ENCODE measurements around the gene SND1.

SND1 gene

DNA sequence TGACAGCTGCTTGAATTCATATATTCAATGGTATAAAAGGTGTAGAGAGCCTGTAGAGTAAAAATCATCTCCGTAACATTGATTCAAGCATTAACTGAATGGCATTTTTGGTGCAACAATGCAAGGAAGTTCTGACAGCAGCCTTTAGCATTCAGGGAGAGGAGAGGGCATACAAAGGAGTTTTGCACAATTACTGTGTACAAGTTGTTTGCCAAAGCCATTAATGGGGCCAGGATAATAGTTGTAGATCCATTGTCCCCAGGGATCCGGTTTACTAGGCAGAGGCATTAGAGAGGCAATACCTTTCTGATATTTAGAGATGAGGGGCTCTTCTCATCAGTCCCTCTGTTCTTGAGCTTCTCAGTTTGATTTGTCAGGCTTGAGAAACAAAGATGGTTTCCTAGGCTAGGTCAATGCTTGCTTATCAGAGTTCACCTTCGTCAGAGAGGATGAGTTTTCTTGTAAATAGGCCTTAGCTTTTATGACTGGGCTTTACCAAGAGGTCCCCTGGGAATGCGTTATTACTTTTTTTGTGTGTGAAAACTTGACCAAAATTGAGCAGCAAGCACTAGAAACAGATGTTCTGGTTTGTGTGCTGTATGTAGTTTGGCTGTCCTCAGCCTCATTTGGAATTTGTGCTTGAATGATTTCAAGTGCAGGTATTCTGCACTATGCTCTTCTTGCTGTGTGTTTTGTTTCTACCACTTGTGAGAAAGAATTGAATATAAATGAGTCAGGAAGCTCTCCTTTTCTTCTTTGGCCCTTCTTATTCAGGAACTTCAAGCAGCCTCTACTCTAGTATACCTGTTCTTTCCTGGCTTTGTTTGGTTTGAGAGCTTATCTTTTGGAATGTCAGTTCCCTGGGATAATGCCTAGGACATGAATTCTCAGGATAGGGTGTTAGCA lies 32.0 kb downstream of the SND1 start:
- Mint-ChIP-seq H3K27ac (peak overlapping the region; percentile 83), H3K9me3 (peaks cover 7% of the 10 kb centered on the region), H3K36me3 (peaks cover 24% of the 10 kb centered on the region), H3K4me1 (peaks cover 33% of the 10 kb centered on the region), H3K27me3 (no peaks in the 10 kb centered on the region), H3K4me3 (no peak overlapping the region)
- DNase-seq (ENCODE audit: low spot score in 2 of 2), result no peak
- no peak for ATAC-seq (ENCODE audit: low read depth)

DNA sequence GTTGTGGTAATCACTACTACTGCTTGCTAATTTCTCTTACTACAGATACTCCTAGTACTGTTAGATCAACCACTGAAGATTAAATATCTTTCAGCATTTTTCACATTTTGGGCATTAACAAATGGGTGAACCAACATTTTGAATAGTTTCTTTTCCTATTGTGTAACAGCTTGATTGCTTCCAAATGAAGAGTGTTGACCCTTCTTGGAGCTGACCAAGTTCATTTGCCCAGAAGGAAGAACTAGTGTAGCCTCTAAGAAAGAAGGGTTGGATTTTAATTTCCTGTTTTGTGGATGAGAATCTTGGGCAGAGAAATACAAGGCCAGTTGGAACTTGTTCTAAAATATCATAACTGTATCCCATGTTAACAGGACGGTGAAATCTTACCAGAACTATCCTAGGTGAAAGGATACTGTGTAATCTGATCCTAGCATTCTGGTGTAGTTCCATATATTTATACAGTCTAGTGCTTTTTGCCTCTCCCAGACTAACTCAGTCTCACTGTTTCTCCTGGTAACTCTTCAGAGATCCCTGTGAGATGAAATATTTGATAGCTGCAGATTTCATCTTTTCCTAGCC lies 37.3 kb downstream of the SND1 start:
- Mint-ChIP-seq H3K27ac (no peak overlapping the region), H3K36me3 (peaks cover 30% of the 10 kb centered on the region), H3K4me3 (no peak overlapping the region), H3K27me3 (no peaks in the 10 kb centered on the region), H3K4me1 (peaks cover 44% of the 10 kb centered on the region), H3K9me3 (no peaks in the 10 kb centered on the region)
- no peak for DNase-seq (ENCODE audit: low spot score in 2 of 2)
- ATAC-seq (ENCODE audit: low read depth), result no peak

DNA sequence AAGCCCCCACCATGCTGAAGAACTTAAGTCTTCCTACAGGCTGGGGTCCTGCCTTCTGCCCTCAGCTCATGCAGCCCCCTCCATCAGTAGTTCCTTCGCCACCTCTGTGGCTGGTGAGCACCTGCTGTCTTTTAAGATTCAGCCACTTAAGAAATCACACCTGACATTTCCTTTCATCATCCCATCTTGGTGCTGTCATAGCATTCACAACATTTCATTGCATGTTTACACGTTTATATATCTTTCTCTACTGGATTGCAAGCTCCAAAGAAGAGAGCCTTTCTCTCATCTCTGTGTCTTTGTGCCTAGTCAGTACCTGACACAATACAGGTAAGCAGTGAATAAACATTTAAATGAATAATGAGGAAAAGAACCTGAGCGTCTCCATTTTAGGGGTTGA lies 38.3 kb downstream of the SND1 start:
- peaks cover 37% of the 10 kb centered on the region for H3K36me3 Mint-ChIP-seq
- no peak overlapping the region for H3K27ac Mint-ChIP-seq
- no peaks in the 10 kb centered on the region for H3K9me3 Mint-ChIP-seq
- DNase-seq (ENCODE audit: low spot score in 2 of 2) (no peak), ATAC-seq (ENCODE audit: low read depth) (no peak)
- H3K4me3 Mint-ChIP-seq, result no peak overlapping the region
- H3K27me3 Mint-ChIP-seq, result no peaks in the 10 kb centered on the region
- peaks cover 33% of the 10 kb centered on the region for H3K4me1 Mint-ChIP-seq

DNA sequence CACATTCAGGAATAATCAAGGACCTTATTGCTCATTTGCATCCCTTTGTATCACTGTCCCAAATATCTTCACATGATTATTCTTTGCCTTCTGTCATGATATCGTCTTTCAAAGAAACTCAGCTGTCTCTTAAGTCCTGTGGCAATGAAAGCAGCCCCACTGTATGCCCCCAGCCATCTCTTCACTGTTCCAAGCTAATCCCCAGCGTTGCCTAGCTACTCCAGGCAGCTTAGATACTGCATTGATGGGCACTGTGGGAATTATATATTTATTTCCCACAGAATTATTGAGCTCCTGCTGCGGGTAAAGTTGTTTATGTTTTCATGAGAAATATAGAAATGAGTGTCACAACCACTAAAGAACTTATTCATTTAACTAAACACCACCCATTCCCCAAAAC lies 38.8 kb downstream of the SND1 start:
- Mint-ChIP-seq H3K27me3 (no peaks in the 10 kb centered on the region), H3K9me3 (no peaks in the 10 kb centered on the region), H3K4me3 (no peak overlapping the region), H3K36me3 (peaks cover 41% of the 10 kb centered on the region), H3K4me1 (peaks cover 33% of the 10 kb centered on the region), H3K27ac (no peak overlapping the region)
- DNase-seq (ENCODE audit: low spot score in 2 of 2), result no peak
- ATAC-seq (ENCODE audit: low read depth), result no peak

DNA sequence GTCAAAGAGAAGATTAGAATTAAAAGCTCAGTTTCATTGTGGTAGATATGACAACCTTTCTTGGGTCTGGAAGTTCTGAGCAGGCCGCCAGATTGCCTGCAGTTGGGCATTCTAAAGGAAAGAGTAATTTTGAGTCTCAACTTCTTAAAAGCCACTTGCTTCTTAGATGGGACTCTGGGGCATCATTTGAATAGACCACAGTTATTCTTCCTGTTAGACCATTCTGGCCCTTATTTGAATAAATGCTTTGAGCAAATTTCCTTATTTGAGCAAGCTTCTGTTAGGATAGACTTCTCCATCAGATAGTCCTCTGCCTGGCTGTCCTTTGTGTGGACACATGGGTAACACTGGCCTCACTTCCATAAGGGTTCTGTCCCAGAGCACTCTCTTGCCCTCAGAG lies 40.2 kb downstream of the SND1 start:
- peaks cover 40% of the 10 kb centered on the region for H3K36me3 Mint-ChIP-seq
- peak overlapping the region; percentile 25 for H3K27ac Mint-ChIP-seq
- peaks cover 32% of the 10 kb centered on the region for H3K4me1 Mint-ChIP-seq
- no peaks in the 10 kb centered on the region for H3K27me3 Mint-ChIP-seq
- ATAC-seq (ENCODE audit: low read depth) (peak; percentile 42), DNase-seq (ENCODE audit: low spot score in 2 of 2) (no peak)
- H3K4me3 Mint-ChIP-seq, result peak overlapping the region; percentile 12
- H3K9me3 Mint-ChIP-seq, result no peaks in the 10 kb centered on the region

DNA sequence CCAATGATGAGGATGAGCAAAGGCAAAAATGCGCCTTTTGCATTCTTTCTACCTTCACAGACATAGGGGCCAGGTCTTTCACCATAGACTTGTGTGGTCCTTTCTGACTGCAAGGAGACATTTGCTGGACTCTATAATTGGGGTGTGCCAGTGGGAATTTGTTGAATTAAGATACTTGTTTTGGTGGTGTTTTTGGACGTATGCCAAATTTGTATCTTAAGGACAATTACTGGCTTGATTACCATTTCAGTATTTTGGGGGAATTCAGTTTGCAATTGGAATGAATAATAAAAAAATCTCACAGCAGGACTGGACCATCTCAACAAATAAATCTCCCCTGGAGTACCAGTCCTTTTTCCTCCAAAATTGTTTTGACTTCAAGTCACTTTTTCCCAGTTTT lies 47.9 kb downstream of the SND1 start:
- Mint-ChIP-seq H3K27me3 (no peaks in the 10 kb centered on the region), H3K4me3 (no peak overlapping the region), H3K27ac (no peak overlapping the region)

DNA sequence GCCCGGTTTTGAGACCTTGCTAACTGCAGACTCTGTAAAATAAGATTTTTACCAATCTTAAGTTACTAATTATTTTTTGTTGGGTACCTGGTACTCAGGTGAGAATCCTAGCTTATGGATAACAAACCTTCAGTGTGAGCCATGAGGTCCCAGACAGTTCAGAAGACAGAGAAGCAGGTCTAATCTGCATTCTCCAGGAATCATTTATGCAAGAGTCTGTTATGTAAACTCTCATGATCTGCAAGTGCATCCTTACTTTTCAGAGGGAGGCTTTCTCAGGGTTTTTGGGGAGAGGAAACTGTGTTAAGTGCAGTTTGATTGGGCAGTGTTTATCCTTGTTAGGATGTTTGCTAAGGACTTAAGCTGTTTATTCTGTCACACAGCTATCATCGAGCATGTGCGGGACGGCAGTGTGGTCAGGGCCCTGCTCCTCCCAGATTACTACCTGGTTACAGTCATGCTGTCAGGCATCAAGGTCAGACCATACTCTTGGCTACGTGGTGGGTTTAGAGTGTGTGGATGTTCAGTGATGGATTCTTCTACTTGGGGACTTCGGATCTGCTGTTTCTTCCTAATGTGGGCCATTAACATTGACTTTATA lies 50.2 kb downstream of the SND1 start:
- Mint-ChIP-seq H3K36me3 (peaks cover 40% of the 10 kb centered on the region), H3K4me1 (peaks cover 2% of the 10 kb centered on the region), H3K27ac (peak overlapping the region; percentile 60), H3K9me3 (no peaks in the 10 kb centered on the region), H3K27me3 (no peaks in the 10 kb centered on the region), H3K4me3 (no peak overlapping the region)
- ATAC-seq (ENCODE audit: low read depth), result no peak
- DNase-seq (ENCODE audit: low spot score in 2 of 2), result no peak

More for the DNA sequence above, 47.9 kb downstream of the SND1 start:
- DNase-seq (ENCODE audit: low spot score in 2 of 2) (no peak), ATAC-seq (ENCODE audit: low read depth) (no peak)
- no peaks in the 10 kb centered on the region for H3K9me3 Mint-ChIP-seq
- H3K36me3 Mint-ChIP-seq, result peaks cover 49% of the 10 kb centered on the region
- H3K4me1 Mint-ChIP-seq, result peaks cover 8% of the 10 kb centered on the region

DNA sequence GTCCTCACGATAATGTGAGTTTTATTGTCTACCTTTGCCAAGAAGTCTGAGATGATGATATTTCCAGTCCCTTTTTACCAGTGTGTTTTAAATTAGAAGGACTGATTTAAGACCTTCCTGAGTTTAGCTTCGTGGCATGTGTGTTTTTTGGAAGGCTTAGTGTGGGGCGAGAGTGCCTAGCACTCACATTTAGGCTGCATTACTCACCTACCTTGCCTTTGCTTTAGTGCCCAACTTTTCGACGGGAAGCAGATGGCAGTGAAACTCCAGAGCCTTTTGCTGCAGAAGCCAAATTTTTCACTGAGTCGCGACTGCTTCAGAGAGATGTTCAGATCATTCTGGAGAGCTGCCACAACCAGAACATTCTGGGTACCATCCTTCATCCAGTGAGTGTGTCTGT lies 50.9 kb downstream of the SND1 start:
- no peak overlapping the region for H3K4me3 Mint-ChIP-seq
- H3K27ac Mint-ChIP-seq, result no peak overlapping the region
- no peaks in the 10 kb centered on the region for H3K27me3 Mint-ChIP-seq
- H3K4me1 Mint-ChIP-seq, result peaks cover 2% of the 10 kb centered on the region
- ATAC-seq (ENCODE audit: low read depth) (no peak), DNase-seq (ENCODE audit: low spot score in 2 of 2) (no peak)
- peaks cover 40% of the 10 kb centered on the region for H3K36me3 Mint-ChIP-seq
- no peaks in the 10 kb centered on the region for H3K9me3 Mint-ChIP-seq

DNA sequence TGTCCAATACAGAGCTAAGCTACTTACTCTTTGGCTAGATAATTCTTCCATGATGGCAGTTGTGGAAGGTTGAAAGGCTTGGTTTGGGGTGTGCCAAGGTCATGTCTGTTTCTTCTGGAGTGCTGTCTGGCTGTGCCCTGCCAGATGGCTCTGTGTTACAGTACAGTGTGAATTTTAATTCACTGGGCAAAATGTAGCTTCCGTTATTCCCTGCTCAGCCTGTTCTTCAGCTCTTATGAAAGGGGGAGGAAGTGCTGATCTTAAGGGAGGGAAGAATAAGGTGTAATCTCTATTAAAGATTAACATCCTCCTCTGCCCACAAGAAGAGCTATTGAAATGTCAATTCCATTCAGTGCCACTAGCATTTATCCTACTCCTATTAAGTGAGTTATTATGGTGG lies 52.2 kb downstream of the SND1 start:
- DNase-seq (ENCODE audit: low spot score in 2 of 2) (no peak), ATAC-seq (ENCODE audit: low read depth) (no peak)
- H3K4me3 Mint-ChIP-seq, result no peak overlapping the region
- H3K36me3 Mint-ChIP-seq, result peaks cover 31% of the 10 kb centered on the region
- H3K27ac Mint-ChIP-seq, result peak overlapping the region; percentile 35
- H3K4me1 Mint-ChIP-seq, result peaks cover 2% of the 10 kb centered on the region
- no peaks in the 10 kb centered on the region for H3K9me3 Mint-ChIP-seq
- no peaks in the 10 kb centered on the region for H3K27me3 Mint-ChIP-seq

DNA sequence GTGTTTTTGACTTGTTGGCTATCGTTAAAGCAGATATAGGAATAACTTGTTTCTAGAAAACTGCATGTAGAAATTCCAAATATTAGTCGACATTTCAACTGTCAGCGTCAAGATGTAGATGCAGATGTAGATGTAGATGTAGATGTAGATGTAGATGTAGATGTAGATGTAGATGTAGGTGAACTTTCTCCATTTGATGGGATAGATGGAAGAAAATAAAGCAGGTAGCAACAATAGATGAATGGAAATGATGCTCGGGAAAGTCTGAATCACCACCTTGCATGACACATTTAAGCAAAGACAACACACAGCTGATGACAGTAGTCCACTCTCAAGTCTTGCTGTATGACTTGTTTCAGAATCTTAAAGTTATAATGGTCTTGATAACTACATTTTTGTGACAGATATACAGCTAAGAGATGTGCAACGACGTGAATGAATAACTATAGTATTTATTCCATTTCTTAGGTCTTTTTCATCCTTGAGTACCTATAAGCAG lies 53.5 kb downstream of the SND1 start:
- H3K36me3 Mint-ChIP-seq, result peaks cover 27% of the 10 kb centered on the region
- no peak overlapping the region for H3K4me3 Mint-ChIP-seq
- no peaks in the 10 kb centered on the region for H3K4me1 Mint-ChIP-seq
- H3K27me3 Mint-ChIP-seq, result no peaks in the 10 kb centered on the region
- DNase-seq (ENCODE audit: low spot score in 2 of 2), result no peak
- H3K9me3 Mint-ChIP-seq, result no peaks in the 10 kb centered on the region
- no peak overlapping the region for H3K27ac Mint-ChIP-seq
- ATAC-seq (ENCODE audit: low read depth), result no peak

DNA sequence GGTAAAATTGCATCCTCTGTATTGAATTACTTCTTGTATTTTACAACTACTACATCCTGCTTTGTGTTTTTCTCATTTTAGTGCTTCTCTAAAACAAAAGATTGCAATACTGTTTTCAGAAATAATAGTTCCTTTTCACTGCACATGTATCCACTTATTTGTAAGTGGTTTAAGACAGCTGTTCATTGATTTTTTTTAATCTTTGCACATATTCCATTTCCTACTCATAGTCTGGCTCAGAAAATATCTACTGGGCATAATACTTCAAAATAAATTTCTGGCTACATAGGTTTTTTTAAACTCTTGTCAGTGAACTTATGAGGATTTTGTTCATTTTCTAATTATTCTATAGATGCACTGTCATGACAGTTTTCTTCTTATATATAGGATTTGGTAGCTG lies 54.8 kb downstream of the SND1 start:
- Mint-ChIP-seq H3K36me3 (peaks cover 30% of the 10 kb centered on the region), H3K27me3 (no peaks in the 10 kb centered on the region), H3K4me1 (no peaks in the 10 kb centered on the region), H3K9me3 (peaks cover 2% of the 10 kb centered on the region), H3K4me3 (no peak overlapping the region), H3K27ac (peak overlapping the region; percentile 8)
- ATAC-seq (ENCODE audit: low read depth) (no peak), DNase-seq (ENCODE audit: low spot score in 2 of 2) (no peak)

DNA sequence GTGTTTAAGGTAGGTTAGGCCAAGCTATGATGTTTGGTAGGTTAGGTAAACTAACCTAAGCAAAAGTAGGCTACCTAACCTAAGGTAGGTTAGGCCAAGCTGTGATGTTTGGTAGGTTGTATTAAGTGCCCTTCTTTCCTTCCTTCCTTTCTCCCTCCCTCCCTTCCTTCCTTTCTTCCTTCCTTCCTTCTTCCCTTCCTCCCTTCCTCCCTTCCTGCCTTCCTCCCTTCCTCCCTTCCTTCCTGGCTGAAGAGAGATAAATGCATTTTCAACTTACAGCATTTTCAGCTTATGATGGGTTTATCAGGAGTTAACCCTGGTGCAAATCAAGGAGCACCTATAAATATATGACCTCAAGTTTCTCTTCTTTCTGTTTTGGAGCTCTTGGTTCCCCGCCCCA lies 56.2 kb downstream of the SND1 start:
- peaks cover 31% of the 10 kb centered on the region for H3K36me3 Mint-ChIP-seq
- H3K27me3 Mint-ChIP-seq, result no peaks in the 10 kb centered on the region
- H3K4me1 Mint-ChIP-seq, result no peaks in the 10 kb centered on the region
- H3K4me3 Mint-ChIP-seq, result no peak overlapping the region
- DNase-seq (ENCODE audit: low spot score in 2 of 2) (no peak), ATAC-seq (ENCODE audit: low read depth) (no peak)
- peaks cover 4% of the 10 kb centered on the region for H3K9me3 Mint-ChIP-seq
- no peak overlapping the region for H3K27ac Mint-ChIP-seq

DNA sequence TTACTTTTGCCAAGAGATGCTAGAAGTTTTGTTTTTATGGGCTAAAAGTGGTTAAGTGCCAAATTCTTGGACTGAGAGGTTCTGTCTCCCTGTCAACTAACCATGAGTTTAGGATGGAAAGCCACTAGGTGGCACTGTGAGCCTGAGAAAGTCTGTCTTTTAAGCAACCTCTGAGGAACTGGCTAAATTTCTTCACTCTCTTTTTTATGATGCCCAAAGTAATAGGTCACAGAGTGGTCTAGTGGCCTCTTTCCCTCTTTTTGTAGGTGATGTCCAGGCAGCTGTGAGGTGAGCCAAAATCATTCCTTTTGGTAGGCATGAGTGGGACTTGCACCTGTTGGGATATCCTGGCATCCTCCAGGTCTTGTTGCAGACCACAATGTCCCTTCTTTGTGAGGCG lies 56.8 kb downstream of the SND1 start:
- ATAC-seq (ENCODE audit: low read depth) (peak; percentile 80), DNase-seq (ENCODE audit: low spot score in 2 of 2) (peak; percentile 69 to 74)
- H3K4me1 Mint-ChIP-seq, result no peaks in the 10 kb centered on the region
- H3K36me3 Mint-ChIP-seq, result peaks cover 28% of the 10 kb centered on the region
- H3K27ac Mint-ChIP-seq, result no peak overlapping the region
- peaks cover 4% of the 10 kb centered on the region for H3K9me3 Mint-ChIP-seq
- H3K27me3 Mint-ChIP-seq, result no peaks in the 10 kb centered on the region
- H3K4me3 Mint-ChIP-seq, result no peak overlapping the region

DNA sequence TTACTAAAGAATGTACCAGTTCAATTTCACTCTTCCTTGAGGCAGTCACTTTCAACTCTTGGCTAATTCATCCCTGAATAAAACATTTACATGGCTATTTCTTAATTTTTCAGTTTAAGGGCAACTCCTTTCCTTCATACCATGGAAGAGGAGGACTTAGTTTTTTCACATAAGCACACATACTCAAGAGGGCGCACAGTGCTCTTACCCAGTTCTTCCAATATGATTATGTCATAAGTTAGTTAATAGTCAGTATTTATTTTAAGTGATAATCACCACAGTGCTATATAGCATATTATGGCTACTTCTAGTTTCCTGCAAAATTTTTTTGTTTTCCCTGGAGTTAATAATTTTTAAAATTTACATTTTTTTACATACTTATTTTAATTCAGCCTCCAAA lies 58.6 kb downstream of the SND1 start:
- no peak for DNase-seq (ENCODE audit: low spot score in 2 of 2)
- H3K4me3 Mint-ChIP-seq, result no peak overlapping the region
- H3K4me1 Mint-ChIP-seq, result peaks cover 6% of the 10 kb centered on the region
- H3K27ac Mint-ChIP-seq, result no peak overlapping the region
- H3K36me3 Mint-ChIP-seq, result peaks cover 30% of the 10 kb centered on the region
- peaks cover 4% of the 10 kb centered on the region for H3K9me3 Mint-ChIP-seq
- H3K27me3 Mint-ChIP-seq, result no peaks in the 10 kb centered on the region
- ATAC-seq (ENCODE audit: low read depth), result no peak

All from memory B cell (primary cell).